Fibroblast of villous mesenchyme (primary cell): ENCODE results near the gene IL17RB. TPM values are rescaled to one million over a fixed set of nuclear protein-coding genes. Genes with fewer than 3 reads are reported as not detected.

ENCODE experiments used
- DNase-seq: peaks from one replicate; pipeline ENCODE4 v3.0.0-alpha.2; 2010; ENCODE audit warnings: low read depth
- H3K4me3 ChIP-seq: 2 replicates; pipeline ENCODE4 v1.5.1; 2011; ENCODE audit warnings: low read depth, mild to moderate bottlenecking, low read length
- CTCF ChIP-seq: IDR thresholded peaks from 2 replicates; pipeline ENCODE4 v1.5.1; 2012; ENCODE audit warnings: low read depth, mild to moderate bottlenecking, low read length; ENCODE audit not compliant: insufficient read depth
- small RNA-seq: library from RNA; depleted of rRNA; stranded (forward); fragments of <200 nt; gene quantifications from one replicate; pipeline ENCODE3, GENCODE V24; 2012
- total RNA-seq: library from RNA; depleted of rRNA; stranded (reverse); fragments of >200 nt; gene quantifications from 2 replicates; pipeline ENCODE4 v1.2.3, GENCODE V29; 2012

IL17RB gene
- total RNA-seq, 1 donor: 0.43 TPM

GRCh38 chr3:53900666-53901331, 54.4 kb downstream of the IL17RB start:
- TF ChIP-seq CTCF: no peak
- H3K4me3 ChIP-seq: no peak overlapping the region
- DNase-seq: no peak

- no peak for TF ChIP-seq CTCF
- DNase-seq: no peak
- H3K4me3 ChIP-seq: no peak overlapping the region
These were observed 55.7 kb downstream of the IL17RB start for GRCh38 chr3:53902067-53902466.

GRCh38 chr3:53902711-53903110, 56.3 kb downstream of the IL17RB start:
- no peak overlapping the region for H3K4me3 ChIP-seq
- TF ChIP-seq CTCF: no peak
- no peak for DNase-seq

- H3K4me3 ChIP-seq: no peak overlapping the region
- TF ChIP-seq CTCF: no peak
These were observed 67.0 kb downstream of the IL17RB start for GRCh38 chr3:53913401-53913800.

More at GRCh38 chr3:53913401-53913800, 67.0 kb downstream of the IL17RB start:
- DNase-seq: no peak

Small RNAs within 50 kb of the gene (small RNA-seq; reads per million reads assigned to genes)
- gene AC012467.1: not detected

Other genes with a start within 250 kb of the IL17RB start
- gene CHDH, start 149 bp upstream of the IL17RB start, total RNA-seq: under 0.01 and 0.32 TPM in 2 replicates
- 29.3 and 38.0 TPM in 2 replicates for gene ACTR8, start 35.6 kb downstream of the IL17RB start, total RNA-seq
- 15.5 and 19.4 TPM in 2 replicates for gene SELENOK, start 45.3 kb downstream of the IL17RB start, total RNA-seq